GM21825 (cell line): Measurements from ENCODE around the gene ITSN1.
"Not testable (repeated sequence)": the region's sequence is repeated elsewhere in the genome, so short reads cannot be mapped to it uniquely, and the experiment has no call there.

ENCODE experiments used
- ATAC-seq: cut with Tn5 transposase; IDR thresholded peaks from one replicate; pipeline ENCODE4 v1.9.1; 2021; ENCODE audit warnings: mild to moderate bottlenecking, moderate library complexity; ENCODE audit not compliant: unreplicated experiment

The ITSN1 gene

DNA sequence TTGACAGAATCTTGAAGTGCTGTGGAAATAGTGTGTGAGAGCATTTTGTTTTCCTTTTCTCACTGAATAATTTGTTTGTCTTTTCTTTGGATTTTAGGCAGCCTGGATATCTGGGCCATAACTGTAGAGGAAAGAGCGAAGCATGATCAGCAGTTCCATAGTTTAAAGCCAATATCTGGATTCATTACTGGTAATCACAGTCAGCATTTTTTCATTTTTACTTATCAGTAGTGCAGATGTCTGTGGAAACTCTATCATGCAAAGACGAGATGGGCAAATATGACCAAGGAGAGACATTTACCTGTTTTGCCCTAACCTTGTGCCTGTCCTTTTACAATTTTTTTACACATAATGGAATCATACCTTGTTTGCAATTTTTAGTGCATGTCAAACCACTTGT is 78.8 kb downstream of the ITSN1 start:
- ATAC-seq: no peak

DNA sequence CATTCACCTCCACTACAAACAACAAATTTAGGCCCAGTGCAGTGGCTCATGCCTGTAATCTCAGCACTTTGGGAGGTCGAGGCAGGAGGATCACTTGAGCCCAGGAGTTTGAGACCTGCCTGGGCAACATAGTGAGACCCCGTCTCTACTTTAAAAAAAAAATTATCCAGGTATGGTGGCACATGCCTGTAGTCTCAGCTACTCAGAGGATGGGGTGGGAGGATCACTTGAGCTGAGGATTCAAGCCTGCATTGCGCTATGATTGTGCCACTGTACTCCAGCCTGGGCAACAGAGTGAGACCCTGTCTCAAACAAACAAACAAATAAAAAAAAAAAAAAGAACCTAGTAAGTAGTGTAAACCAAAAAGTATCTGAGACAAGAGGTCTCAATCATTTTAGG is 86.8 kb downstream of the ITSN1 start:
- ATAC-seq: not testable (repeated sequence)

DNA sequence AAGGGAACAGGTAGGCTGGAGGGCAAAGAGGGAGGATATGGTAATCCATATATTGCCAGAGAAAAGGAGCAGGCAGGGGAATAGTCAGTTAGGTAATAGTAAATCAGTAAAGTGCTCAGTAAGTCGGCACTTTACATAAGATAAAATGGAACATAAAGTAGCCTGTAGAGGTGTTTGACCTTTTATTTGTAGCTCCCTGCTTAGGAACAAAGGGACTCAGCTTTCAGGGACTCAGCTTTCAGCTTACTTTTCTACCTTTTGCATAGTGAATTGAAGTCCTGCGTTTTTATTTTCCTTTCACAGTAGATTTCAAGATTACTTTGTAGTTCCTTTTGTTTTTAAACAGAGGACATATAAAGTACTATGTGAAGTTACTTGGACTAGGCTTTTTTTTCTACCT is 87.3 kb downstream of the ITSN1 start:
- no peak for ATAC-seq

DNA sequence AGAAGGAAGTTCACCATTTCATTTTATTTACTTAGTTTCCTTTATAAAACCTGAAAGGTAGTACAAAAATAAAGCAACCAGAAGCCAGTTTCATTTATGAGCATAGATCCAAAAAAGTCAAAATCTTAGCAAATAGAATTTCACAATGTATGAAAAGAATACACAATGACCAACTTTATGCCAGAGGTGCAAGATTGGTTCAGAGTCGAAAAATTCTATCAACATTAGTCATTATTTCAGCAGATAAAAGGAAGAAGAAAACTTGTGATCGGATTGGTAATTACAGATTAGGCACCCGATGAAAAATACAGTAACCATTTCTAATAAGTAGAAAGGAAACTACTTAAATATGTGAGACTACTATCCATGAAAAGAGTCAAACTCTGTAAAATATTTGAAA is 89.1 kb downstream of the ITSN1 start:
- ATAC-seq: no peak

DNA sequence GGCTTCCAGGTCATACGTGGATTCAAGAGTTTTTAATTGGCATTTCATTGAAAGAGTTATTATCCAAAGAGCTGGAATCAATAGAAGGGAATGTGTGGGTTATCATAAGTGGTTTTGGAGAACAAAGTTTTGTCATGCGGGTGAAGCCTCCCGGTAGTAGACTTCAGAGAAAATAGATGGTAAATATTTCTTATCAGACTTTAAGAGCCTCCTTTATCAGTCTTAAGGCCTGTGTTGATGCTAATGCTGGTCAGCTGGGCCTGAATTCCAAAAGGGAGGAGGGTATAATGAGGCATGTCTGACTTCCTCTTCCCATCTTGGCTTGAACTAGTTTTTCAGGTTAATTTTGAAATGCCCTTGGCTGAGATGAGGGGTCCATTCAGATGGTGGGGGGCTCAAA is 89.7 kb downstream of the ITSN1 start:
- no peak for ATAC-seq

DNA sequence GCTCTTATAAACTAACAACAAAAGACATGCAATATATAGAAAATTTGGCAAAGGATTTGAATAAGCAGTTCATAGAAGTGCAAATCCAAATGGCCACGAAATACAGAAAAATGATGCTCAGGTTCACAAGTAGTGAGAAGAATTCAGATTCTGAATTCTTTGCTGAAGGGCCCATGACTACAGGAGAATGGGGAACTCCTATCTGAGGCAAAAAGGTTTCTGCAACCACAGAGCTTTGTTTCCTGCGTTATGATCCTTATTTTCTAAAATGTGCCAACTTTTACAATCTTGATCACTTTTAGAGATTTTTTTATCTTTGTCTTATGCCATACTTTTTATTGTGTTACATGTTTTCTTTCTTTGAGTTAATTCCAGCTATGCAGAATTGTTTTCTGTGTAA is 91.3 kb downstream of the ITSN1 start:
- no peak for ATAC-seq

DNA sequence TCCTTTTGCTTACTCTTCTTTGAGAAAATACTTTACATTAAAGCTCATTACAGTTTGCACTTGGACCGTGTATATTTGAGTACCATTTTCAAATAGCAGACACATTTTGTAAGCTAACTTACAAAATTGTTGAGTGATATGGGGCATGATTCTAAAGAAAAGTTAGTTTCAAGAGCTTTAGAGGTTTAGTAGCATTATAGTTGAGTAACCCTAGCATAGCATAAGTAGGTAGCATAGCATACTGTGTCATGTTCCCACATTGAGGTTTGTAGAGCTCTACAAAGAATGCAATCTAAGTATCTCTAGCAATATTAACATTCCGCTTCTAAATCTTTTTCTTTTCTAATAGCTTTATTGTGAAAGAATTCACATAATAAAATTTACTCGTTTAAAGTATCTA is 92.0 kb downstream of the ITSN1 start:
- ATAC-seq: no peak

DNA sequence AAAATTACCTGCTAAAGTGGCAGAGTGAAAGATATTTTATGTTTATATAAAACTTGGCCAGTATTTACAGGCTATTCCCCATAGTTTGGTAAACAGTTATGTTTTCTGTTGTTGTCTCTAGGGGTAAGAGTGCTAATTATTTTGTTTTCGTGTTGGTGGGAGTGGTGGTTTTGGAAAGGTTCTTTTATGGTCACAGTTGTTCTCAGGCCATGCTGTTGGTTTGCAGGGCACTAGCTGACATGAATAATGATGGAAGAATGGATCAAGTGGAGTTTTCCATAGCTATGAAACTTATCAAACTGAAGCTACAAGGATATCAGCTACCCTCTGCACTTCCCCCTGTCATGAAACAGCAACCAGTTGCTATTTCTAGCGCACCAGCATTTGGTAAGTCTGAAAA is 92.5 kb downstream of the ITSN1 start:
- ATAC-seq: no peak

DNA sequence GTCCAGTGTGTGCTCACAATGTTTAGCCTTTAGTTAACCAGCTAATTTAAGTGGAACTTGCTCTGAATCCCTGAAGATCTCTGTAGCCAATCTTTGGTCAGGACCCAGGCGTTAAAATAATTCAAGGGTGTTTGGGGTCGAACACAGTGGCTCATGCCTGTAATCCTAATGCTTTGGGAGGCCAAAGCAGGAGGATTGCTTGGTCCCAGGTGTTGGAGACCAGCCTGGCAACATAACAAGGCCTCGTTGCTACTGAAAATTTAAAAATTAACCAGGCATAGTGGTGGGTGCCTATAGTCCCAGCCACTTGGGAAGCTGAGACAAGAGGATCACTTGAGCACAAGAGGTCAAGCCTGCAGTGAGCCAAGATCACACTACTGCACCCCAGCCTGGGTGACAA is 94.3 kb downstream of the ITSN1 start:
- ATAC-seq: no peak

DNA sequence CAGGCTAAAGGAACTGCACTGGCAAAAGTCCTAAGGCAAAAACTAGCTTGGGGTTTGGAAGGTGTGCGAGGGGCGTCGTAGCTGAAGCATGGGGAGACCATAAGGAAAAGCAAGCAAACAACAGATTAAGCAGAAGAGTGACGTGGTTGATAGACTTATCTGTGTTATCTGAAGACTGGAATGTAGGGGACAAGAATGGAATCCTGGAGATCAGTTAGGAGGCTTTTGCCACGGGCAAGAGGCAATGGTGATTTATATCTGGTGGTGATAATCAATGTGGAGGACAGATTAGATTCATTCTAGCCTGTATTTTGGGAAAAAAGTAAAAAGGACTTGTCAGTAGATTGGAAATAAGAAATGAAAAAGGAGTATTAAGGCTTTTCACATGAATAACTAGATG is 97.4 kb downstream of the ITSN1 start:
- no peak for ATAC-seq

DNA sequence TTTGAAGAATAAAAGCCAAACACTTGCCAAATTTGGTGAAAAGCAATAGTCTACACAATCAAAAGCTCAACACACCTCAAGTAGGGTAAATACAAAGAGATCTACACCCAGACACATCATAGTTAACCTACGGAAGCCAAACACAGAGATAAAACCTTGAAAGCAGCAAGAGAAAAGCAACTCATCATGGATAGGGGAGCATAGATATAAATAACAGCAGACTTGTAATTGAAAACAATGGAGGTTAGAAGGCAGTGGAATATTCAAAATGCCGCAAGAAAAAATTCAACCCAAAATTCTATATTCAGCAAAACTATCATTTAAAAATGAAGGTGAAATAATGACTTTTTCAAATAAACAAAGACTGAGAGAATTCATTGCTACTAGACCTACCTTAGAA is 105.1 kb downstream of the ITSN1 start:
- ATAC-seq: no peak

DNA sequence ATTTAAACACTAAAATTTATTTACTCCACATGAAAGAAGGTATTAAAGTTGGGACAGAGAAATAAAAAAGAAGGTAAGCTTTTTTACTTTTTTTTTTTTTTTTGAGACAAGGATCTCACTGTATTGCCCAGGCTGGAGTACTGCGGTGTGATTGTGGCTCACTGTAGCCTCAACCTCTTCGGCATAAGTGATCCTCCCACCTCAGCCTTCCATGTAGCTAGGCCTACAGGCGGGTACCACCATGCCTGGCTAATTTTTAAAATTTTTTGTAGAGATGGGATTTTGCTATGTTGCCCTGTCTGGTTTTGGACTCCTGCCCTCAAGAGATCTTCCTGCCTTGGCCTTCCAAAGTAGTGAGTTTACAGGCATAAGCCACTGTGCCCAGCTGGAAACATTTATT is 106.6 kb downstream of the ITSN1 start:
- no peak for ATAC-seq

DNA sequence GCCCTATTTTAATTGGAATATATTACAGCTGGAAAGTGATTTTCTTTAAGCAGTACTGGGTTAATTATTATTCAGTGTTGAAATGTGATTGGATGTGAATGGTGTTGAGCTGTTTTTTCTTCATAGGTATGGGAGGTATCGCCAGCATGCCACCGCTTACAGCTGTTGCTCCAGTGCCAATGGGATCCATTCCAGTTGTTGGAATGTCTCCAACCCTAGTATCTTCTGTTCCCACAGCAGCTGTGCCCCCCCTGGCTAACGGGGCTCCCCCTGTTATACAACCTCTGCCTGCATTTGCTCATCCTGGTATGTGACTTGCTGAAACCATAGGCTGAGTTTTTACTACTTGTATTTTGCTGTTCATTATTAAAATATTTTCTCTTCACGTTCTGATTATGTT is 107.7 kb downstream of the ITSN1 start:
- no peak for ATAC-seq

DNA sequence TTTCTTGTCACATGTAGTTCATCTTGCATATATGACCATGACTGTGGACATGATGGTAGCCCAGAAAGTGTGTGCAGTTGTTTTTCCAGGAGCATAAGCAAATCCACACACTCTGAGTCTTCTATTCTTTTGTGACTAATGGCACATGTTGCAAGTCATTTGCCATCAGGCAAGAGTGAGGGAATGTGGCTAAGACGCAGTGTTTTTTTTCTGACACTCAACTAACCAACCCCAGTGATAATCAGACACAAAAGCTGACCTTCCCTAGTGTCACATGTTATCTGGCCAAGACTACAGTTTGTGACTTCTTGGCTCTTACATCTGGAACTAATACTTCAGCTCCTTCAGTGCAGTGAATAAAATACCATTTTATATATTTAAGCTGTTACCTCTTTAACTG is 108.8 kb downstream of the ITSN1 start:
- ATAC-seq: no peak

DNA sequence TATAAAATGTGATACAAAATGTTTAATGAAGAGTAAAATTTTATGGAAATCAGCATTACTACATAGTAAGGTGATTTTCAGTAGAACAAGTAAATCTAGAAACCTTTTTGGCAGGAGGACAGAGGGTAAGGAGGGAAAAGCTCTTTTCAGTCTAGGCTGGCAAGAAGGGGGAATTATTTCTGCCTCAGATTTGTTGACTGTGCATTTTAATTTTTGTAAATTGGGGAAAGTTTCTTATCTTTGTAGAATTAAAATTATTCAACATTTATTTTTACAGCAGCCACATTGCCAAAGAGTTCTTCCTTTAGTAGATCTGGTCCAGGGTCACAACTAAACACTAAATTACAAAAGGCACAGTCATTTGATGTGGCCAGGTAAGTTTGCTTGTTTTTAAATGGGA is 109.2 kb downstream of the ITSN1 start:
- ATAC-seq: no peak

DNA sequence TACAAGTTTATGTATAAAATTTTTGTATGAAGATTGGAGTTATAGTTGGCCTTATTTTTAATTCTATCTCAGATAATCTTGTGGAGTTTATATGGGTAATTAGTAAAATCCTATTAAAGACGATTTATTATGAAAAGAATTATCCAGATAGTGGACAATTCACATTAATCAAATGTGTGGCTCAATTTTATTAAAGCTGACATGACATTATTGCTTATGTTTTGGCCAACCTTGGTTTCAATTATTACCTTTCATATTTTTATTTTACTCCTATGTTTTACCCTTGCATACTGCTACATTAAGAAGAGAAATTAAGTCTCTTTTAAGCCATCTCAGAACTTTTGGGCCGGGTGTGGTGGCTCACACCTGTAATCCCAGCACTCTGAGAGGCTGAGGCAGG is 110.0 kb downstream of the ITSN1 start:
- no peak for ATAC-seq

DNA sequence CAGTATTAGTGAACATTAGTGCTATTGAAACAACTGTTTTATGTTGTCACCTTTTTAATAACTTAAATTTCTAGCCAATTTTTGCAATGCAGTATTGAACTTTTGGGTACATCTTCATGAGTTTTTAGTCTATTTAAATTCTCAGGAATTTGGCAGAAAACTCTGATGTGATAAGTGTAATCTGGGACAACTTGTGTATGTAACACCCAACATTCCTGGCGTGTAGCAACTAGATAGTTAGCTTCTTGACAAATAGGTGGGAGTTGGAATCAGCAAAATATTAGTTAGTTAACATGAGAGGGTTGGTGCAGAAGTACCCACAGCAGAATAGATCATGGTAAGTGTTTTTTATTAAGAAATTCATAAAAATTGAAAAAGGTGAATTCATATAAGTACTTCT is 111.6 kb downstream of the ITSN1 start:
- no peak for ATAC-seq

DNA sequence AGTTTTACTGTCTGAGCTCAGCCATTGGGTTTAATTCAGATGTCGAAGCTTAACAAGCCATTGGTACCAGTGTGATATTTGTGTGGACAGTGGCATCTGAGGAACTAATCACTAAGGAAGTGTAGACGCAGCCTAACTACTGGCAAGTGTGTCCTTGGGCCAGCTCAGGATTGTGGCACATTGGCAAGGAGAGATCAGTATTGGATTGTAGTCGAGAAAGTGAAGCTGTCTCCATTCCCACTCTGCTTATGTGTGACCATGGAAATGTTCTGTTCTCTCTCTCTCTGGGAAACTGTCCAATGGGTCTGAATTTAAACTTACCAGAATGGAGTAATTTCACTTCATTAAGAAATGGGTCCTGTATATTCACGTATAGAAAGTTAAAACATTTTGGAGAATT is 112.2 kb downstream of the ITSN1 start:
- no peak for ATAC-seq

DNA sequence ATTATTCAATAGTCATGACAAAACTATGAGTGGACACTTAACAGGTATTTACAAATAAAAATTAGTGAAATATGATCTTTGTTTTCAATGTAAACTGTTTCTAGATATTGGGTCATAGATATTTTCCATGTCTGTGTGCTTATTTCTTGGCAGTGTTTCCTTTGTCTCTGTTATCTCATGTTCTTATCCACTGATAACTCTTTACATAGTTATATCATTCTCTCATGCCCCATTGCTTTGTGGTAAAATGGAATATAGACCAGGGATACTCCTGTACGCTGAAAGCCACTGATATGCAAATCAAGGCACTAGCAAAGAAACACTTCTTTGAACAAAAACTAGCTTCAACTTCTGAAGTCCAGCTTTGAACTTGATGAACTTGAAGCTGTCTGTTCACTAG is 113.1 kb downstream of the ITSN1 start:
- no peak for ATAC-seq

DNA sequence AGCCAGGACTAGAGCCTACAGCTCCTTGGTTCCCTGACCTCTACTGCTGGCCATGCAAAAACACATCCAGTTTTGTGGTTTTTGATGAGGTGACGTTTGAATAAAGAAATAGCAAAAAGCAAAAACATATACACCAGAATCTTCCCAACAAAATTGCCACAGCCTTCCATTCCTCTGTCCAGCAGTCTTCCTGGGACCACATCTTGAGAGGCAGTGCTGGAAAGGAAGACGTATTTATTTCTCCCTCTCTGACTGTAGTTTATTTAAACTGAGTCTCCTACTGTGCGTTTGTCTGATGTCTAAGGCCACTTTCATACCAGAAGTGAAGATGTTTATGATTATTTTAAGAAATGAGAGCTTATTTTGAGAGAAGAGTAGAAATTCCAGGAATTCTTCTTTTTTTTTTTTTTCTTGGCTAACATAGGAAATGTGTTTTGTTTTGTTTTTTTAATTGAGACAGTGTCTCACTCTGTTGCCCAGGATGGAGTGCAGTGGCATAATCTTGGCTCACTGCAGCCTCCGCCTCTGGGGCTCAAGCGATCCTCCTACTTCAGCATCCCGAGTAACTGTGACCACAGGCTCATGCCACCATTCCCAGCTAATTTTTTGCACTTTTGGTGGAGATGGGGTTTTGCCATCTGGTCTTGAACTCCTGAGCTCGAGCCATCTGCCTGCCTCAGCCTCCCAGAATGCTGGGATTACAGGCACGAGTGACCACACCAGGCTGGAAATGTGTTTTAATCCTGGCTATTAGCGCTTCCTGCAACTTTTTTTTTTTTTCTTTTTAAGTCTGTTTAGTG is 118.5 kb downstream of the ITSN1 start:
- ATAC-seq: no peak

DNA sequence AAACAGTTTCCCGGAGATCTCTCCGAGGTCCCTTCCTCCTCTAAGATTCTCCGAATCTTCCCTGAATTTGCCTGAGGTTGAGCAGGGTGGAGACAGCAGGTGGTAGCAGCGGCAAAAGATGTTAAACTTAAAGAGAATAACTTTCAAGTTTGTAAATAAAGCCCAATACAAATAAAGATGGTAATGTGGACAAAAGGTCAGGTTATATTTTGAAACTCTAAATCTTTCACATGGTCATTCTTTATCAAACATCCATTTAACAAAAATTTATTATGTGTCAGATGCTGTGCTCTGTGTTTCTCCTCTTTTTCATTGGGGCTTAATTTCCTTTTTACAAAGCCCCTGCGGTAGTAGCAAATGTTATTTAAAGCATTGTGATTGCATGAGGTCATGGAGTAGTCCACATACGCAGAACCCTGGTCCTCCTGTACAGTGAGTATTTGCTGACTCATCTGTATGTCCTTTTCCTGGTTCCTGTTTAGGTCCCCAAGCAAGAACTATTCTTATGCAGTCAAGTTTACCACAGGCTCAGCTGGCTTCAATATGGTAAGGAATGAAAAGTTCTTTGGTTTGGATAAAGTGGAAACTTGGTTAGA is 119.2 kb downstream of the ITSN1 start:
- ATAC-seq: no peak

DNA sequence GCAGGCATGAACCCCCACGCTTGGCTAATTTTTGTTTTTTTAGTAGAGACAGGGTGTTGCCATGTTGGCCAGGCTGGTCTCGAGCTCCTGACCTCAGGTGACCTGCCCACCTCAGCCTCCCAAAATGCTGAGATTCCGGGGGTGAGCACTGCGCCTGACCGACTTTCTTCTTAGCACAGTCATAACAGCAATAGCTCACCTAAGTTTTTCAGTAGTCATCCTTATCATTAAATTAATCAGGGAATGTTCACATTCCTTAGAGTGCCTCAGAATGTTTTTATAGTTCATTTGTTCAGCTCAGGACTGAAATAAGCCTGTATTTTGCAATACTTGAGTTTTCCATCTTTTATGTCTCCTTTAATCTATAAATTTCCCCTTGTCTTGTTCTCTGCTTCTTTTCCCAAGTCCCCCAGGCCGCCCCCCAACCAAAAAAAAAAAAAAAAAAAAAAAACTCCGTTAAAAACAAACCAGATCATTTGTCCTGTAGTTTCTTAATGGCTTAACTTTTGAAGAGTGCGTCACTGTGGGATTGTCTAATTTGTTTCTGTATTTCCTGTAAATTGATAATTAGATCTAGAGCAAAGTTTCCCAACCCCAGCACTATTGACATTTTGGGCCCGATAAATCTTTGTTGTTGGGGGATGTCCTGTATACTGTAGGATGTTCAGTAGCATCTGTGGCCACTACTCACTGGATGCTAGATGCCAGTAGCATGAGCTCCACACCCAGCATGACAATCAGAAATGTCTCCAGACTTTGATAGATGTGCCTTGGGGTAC is 120.7 kb downstream of the ITSN1 start:
- no peak for ATAC-seq
